ENCODE results near the gene HSFX2. TPM values are rescaled to one million over a fixed set of nuclear protein-coding genes. Genes with fewer than 3 reads are reported as not detected.
"Not testable (repeated sequence)": the region's sequence is repeated elsewhere in the genome, so short reads cannot be mapped to it uniquely, and the experiment has no call there.

The HSFX2 gene
- total and polyA plus RNA-seq, 5 experiments from 2014 or later: 0.18 to 2.1 (median 1.2) TPM; not detected in 2

- POLR2A ChIA-PET: no interaction called here
- Mint-ChIP-seq H3K9me3 (no peaks in the 10 kb centered on the region), H3K27me3 (peaks cover 0 to 4% (median 4%) of the 10 kb centered on the region in 5 donors), H3K27ac (no peak overlapping the region), H3K4me3 (no peak overlapping the region), H3K4me1 (no peaks in the 10 kb centered on the region), H3K36me3 (no peaks in the 10 kb centered on the region)
- DNase-seq: no peak
- no peak for ATAC-seq
These were observed 23.3 kb downstream of the HSFX2 start for GRCh38 chrX:149571770-149572169.

- no peak for ATAC-seq
- POLR2A ChIA-PET: no interaction called here
- DNase-seq: no peak
- H3K36me3 Mint-ChIP-seq: no peaks in the 10 kb centered on the region
- peaks cover 0 to 4% (median 4%) of the 10 kb centered on the region in 5 donors for H3K27me3 Mint-ChIP-seq
- no peak overlapping the region for H3K4me3 Mint-ChIP-seq
- H3K27ac Mint-ChIP-seq: no peak overlapping the region
- no peaks in the 10 kb centered on the region for H3K4me1 Mint-ChIP-seq
- no peaks in the 10 kb centered on the region for H3K9me3 Mint-ChIP-seq
These were observed 24.4 kb downstream of the HSFX2 start for GRCh38 chrX:149570668-149571067.

- DNase-seq (no peak), ATAC-seq (no peak)
- POLR2A ChIA-PET: no interaction called here
- Mint-ChIP-seq H3K9me3 (no peaks in the 10 kb centered on the region), H3K4me1 (no peaks in the 10 kb centered on the region), H3K27me3 (peaks cover 0 to 4% (median 4%) of the 10 kb centered on the region in 5 donors), H3K4me3 (no peak overlapping the region), H3K27ac (no peak overlapping the region), H3K36me3 (no peaks in the 10 kb centered on the region)
These were observed 25.3 kb downstream of the HSFX2 start for GRCh38 chrX:149569770-149570169.

- H3K27me3 Mint-ChIP-seq: peaks cover 0 to 4% (median 4%) of the 10 kb centered on the region in 5 donors
- ATAC-seq: no peak
- DNase-seq: no peak
- no peaks in the 10 kb centered on the region for H3K9me3 Mint-ChIP-seq
- POLR2A ChIA-PET: no interaction called here
- H3K27ac Mint-ChIP-seq: no peak overlapping the region
- no peaks in the 10 kb centered on the region for H3K4me1 Mint-ChIP-seq
- H3K36me3 Mint-ChIP-seq: no peaks in the 10 kb centered on the region
- H3K4me3 Mint-ChIP-seq: no peak overlapping the region
These were observed 26.3 kb downstream of the HSFX2 start for GRCh38 chrX:149568701-149569296.

GRCh38 chrX:149567621-149568417, 27.3 kb downstream of the HSFX2 start:
- H3K4me3 Mint-ChIP-seq: no peak overlapping the region
- no peak for DNase-seq
- no peaks in the 10 kb centered on the region for H3K9me3 Mint-ChIP-seq
- no peaks in the 10 kb centered on the region for H3K4me1 Mint-ChIP-seq
- ATAC-seq: no peak
- no peaks in the 10 kb centered on the region for H3K36me3 Mint-ChIP-seq
- peaks cover 0 to 5% (median 4%) of the 10 kb centered on the region in 5 donors for H3K27me3 Mint-ChIP-seq
- POLR2A ChIA-PET: no interaction called here
- no peak overlapping the region for H3K27ac Mint-ChIP-seq

GRCh38 chrX:149563359-149563758, 31.8 kb downstream of the HSFX2 start:
- DNase-seq (no peak), ATAC-seq (no peak)
- Mint-ChIP-seq H3K27ac (peak overlapping the region in 1 of 10 donors; percentile 59), H3K4me1 (no peaks in the 10 kb centered on the region), H3K27me3 (peaks cover 0 to 4% (median 0%) of the 10 kb centered on the region in 5 donors), H3K4me3 (no peak overlapping the region), H3K36me3 (no peaks in the 10 kb centered on the region), H3K9me3 (no peaks in the 10 kb centered on the region)
- POLR2A ChIA-PET: no interaction called here

- DNase-seq, H3K27me3 Mint-ChIP-seq, H3K36me3 Mint-ChIP-seq, H3K4me1 Mint-ChIP-seq, H3K4me3 Mint-ChIP-seq, ATAC-seq, H3K27ac Mint-ChIP-seq, POLR2A ChIA-PET, H3K9me3 Mint-ChIP-seq: not testable (repeated sequence)
These were observed 39.9 kb downstream of the HSFX2 start for GRCh38 chrX:149555251-149555650.

- H3K27me3 Mint-ChIP-seq, H3K36me3 Mint-ChIP-seq, ATAC-seq, H3K27ac Mint-ChIP-seq, DNase-seq, POLR2A ChIA-PET, H3K4me1 Mint-ChIP-seq, H3K4me3 Mint-ChIP-seq, H3K9me3 Mint-ChIP-seq: not testable (repeated sequence)
These were observed 43.2 kb downstream of the HSFX2 start for GRCh38 chrX:149551939-149552248.

- POLR2A ChIA-PET, ATAC-seq, H3K4me3 Mint-ChIP-seq, H3K9me3 Mint-ChIP-seq, H3K36me3 Mint-ChIP-seq, H3K27me3 Mint-ChIP-seq, DNase-seq, H3K27ac Mint-ChIP-seq, H3K4me1 Mint-ChIP-seq: not testable (repeated sequence)
These were observed 43.7 kb downstream of the HSFX2 start for GRCh38 chrX:149551245-149551938.

GRCh38 chrX:149550454-149550853, 44.7 kb downstream of the HSFX2 start:
- H3K36me3 Mint-ChIP-seq, H3K9me3 Mint-ChIP-seq, H3K4me1 Mint-ChIP-seq, H3K27me3 Mint-ChIP-seq, H3K4me3 Mint-ChIP-seq, ATAC-seq, POLR2A ChIA-PET, DNase-seq: not testable (repeated sequence)
- peak overlapping the region in 2 of 10 donors; percentile 31 to 44 for H3K27ac Mint-ChIP-seq

GRCh38 chrX:149549701-149550100, 45.4 kb downstream of the HSFX2 start, which contains the start of gene HSFX3:
Gene HSFX3 (minus strand): TSS chrX:149549924. CDS start chrX:149549852, 72 bp downstream.
- H3K4me1 Mint-ChIP-seq, ATAC-seq, H3K9me3 Mint-ChIP-seq, DNase-seq, H3K36me3 Mint-ChIP-seq, H3K27me3 Mint-ChIP-seq, POLR2A ChIA-PET, H3K4me3 Mint-ChIP-seq: not testable (repeated sequence)
- H3K27ac Mint-ChIP-seq: peak within 1 kb of the TSS in 2 of 10 donors; percentile 31 to 44

GRCh38 chrX:149547782-149548181, 47.3 kb downstream of the HSFX2 start:
- ATAC-seq, H3K9me3 Mint-ChIP-seq, DNase-seq, H3K4me3 Mint-ChIP-seq, H3K27me3 Mint-ChIP-seq, H3K4me1 Mint-ChIP-seq, H3K27ac Mint-ChIP-seq, POLR2A ChIA-PET: not testable (repeated sequence)
- peaks cover 0 to 11% (median 0%) of the 10 kb centered on the region in 3 donors for H3K36me3 Mint-ChIP-seq

GRCh38 chrX:149546962-149547361, 48.2 kb downstream of the HSFX2 start:
- ATAC-seq, H3K27me3 Mint-ChIP-seq, DNase-seq, H3K4me1 Mint-ChIP-seq, H3K9me3 Mint-ChIP-seq, H3K27ac Mint-ChIP-seq, H3K4me3 Mint-ChIP-seq, POLR2A ChIA-PET: not testable (repeated sequence)
- H3K36me3 Mint-ChIP-seq: peaks cover 0 to 11% (median 0%) of the 10 kb centered on the region in 3 donors

Measured in naive thymus-derived CD8-positive, alpha-beta T cell (primary cell).